Activated effector memory CD4-positive, alpha-beta T cell treated with Interleukin-2 at 50 U/mL for 16 hours (primary cell): ENCODE data around the gene ZNF830.
"Not testable (repeated sequence)": the region's sequence is repeated elsewhere in the genome, so short reads cannot be mapped to it uniquely, and the experiment has no call there.

Source experiments
- DNase-seq: peaks from one replicate; pipeline ENCODE4 v3.0.0-alpha.2; 2020

The ZNF830 gene

GRCh38 chr17:34993031-34993430, 31.7 kb downstream of the ZNF830 start:
- no peak for DNase-seq

GRCh38 chr17:34996422-34997285, 35.3 kb downstream of the ZNF830 start:
- DNase-seq = no peak

- DNase-seq = no peak
These were observed 36.1 kb downstream of the ZNF830 start for GRCh38 chr17:34997355-34997862.

- DNase-seq = peak; percentile 69
These were observed 36.9 kb downstream of the ZNF830 start for GRCh38 chr17:34998205-34998604.

GRCh38 chr17:34999456-34999855, 38.1 kb downstream of the ZNF830 start:
- DNase-seq = no peak

GRCh38 chr17:35000965-35001364, 39.6 kb downstream of the ZNF830 start:
- not testable (repeated sequence) for DNase-seq

GRCh38 chr17:35001549-35001948, 40.2 kb downstream of the ZNF830 start:
- DNase-seq = no peak

- DNase-seq = no peak
These were observed 41.7 kb downstream of the ZNF830 start for GRCh38 chr17:35002876-35003551.

- DNase-seq = no peak
These were observed 42.4 kb downstream of the ZNF830 start for GRCh38 chr17:35003778-35004177.

- no peak for DNase-seq
These were observed 45.0 kb downstream of the ZNF830 start for GRCh38 chr17:35006345-35006744.

- DNase-seq = no peak
These were observed 45.6 kb downstream of the ZNF830 start for GRCh38 chr17:35006961-35007360.

- DNase-seq = no peak
These were observed 48.8 kb downstream of the ZNF830 start for GRCh38 chr17:35010093-35010492.

GRCh38 chr17:35011671-35012216, 50.4 kb downstream of the ZNF830 start:
- no peak for DNase-seq
